Stimulated activated CD4-positive, alpha-beta T cell treated with anti-CD3 and anti-CD28 coated beads, Interleukin-2, amount 100 ng/mL, for 24 hours (primary cell): ENCODE data around the gene ABHD12.

Source experiments
- DNase-seq, 2 donors: peaks; one replicate each; pipeline ENCODE4 v3.0.0-alpha.2; 2020

The ABHD12 gene

DNA sequence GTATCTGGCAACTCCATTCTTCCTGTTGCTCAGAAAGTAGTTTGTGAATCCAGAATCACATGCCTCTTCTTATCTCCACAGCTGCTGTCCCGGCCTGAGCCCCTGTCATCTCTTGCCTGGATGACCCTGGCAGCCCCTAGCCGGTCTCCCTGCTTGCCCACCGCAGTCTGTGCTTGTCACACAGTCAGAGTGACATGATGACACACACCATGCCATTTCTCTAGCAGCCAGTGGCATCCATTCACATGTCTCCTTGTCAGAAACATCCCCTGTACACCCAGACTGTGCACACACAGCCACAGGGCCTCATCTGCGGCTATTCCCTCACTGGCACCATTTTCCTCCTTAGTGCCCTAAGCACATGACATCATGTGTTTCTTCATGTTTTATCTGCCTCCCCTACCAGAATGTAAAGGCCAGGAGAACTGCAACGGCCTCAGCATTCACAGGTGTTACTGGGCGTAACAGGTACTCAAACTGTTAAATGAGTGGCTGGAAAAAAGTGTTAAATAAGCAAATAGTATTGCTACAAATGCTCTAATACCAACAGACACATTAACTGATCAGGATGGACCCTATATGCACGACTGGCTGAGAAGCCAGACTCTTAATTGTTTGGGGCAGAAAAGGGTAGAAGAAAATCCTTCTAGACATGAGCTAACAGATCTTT is 9.6 kb downstream of the ABHD12 start:
- no peak for DNase-seq

DNA sequence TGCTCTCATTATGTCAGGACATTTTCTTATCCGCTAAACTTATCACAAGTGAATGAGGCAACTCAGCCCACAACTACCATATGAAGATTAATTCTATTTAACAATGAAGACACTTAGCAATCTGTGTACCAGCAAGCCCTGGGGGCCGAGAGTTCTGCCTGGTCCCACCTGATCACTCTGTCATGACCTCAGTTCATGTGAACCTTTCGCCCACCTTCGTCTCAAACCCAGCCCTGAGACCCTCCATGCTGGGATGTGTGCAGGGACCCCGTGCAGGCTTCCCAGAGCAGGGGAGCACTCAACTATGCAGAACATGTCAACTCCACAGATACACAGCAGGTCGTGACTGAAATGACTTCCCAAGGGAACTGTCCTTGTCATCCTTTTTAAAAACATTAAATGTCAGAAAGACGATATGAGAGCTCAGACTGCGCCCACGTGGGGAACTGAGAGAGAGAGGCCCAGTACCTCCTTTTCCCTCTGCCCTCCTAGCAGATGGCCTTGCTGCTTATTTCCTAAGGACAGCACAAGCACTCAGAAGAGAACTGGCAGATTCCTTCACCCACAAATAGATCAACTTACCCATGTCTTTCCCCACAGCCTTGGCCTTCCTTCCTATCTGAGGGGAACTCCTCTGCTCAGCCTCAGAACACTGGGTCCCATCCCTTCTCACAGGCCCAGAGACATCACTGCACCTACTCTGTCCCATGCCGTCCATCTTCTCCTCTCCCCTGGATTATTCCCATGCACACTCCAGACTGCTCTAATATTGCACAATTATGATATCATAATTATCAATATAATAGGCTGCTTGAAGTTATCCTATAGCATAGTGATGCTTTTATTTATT is 11.5 kb downstream of the ABHD12 start:
- no peak for DNase-seq

DNA sequence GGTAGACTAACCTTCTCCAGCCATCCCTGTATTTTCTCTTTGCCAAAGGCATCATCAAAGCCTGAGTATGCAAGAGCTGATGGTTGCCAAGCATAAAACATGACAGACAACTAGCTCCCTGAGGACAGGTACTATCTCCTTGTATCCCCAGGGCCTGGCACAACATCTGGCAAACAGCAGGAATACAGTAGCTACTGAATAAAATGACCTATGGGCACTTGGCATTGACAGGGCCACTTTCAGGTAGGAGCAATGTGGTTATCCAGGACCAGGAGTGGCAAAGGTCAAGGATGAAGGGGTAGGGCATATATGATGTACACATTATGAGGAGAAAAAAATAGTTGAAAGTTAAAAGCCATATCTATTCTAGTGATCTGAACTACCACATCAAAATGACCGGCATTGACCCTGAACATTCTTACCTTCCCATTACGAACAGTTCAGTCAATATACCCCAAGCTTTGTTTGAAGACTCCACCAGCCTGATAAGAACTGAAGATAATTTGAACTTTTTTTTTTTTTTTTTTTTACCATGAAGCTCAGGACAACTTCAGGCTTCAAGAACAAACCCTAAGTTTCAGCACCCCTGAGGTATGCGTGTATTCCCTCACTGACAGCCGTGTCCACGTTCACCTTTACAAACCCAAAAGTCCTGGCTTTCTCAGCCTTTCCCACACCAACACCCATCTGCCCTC is 12.3 kb downstream of the ABHD12 start:
- no peak for DNase-seq

DNA sequence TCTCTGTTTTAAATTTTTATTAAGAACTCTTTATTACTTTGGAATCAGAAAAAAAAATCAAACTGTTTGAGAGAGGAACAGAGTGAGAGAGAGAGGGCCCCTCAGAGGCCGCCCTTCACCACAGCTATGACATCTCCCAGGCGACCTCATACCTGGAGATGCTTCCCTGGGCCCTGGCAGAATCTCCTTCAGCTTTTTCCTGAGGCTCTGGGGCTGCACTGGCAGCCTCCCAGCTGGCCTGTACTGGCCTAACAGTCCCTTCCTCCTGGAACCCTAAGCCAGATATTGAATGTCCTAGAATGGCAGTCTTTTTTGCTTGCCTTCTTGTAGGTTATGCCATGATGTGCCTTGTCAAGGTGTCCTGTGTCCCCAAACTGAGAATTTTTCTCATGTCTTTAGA is 13.7 kb downstream of the ABHD12 start:
- DNase-seq: no peak

DNA sequence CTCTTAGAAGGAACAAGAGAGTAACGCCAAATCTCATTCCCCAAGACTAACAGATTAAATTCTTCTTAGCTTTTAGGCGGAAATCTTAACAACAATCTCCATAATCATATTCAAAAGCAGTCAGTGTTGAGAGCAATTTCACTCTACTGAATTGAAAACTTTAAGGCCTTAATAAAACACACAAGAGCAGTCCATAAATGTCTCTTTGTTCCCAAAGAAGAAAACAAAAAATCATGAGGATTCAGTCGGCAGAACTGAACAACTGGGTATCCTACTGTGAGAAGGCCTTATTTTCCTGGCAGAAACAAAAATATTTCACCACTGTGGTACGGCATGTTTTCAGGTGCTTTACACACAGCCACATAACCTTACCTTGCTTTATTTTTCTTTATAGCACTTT is 14.4 kb downstream of the ABHD12 start:
- no peak for DNase-seq

DNA sequence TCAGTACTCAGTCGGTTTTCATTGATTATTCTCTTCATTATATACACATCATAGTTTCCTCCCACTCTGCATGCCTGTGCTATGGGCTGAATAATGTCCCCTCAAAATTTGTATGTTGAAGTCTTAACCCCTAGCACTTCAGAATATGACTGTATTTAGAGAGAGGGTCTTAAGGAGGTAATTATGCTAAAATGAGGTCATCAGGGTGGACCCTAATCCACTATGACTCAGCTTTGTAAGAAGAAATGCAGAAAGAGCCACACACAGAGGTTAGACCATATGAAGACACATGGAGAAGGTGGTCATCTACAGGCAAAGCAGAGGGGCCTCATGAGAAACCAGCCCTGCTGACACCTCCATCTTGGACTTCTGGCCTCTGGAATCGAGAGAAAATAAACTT is 15.8 kb downstream of the ABHD12 start:
- no peak for DNase-seq

DNA sequence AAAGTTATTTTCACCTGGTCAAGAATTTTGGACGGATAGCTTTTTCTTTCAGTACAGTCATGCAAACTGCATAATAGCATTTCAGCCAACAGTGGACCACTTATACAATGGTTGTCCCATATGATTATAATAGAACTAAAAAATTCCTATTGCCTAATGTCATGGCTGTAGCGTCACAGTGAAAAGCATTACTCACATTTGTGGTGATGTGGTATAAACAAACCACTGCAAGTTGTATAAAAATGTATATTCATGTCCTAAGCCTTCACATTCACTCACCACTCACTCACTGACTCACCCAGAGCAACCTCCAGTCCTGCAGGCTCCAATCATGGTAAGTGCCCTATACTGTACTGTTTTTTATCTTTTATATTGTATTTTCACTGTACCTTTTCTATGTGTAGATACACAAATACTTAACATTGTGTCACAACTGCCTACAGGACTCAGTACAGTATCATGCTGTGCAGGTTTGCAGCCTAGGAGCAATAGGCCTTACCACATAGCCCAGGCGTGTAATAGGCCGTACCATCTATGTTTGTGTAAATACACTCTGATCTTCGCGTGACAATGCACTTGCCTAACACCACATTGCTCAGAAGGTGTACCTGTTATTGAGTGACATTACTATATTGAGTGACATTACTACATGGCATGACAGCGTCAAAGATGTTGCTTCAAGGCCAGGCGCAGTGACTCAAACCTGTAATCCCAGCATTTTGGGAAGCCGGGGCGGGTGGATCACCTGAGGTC is 17.9 kb downstream of the ABHD12 start:
- DNase-seq: no peak

DNA sequence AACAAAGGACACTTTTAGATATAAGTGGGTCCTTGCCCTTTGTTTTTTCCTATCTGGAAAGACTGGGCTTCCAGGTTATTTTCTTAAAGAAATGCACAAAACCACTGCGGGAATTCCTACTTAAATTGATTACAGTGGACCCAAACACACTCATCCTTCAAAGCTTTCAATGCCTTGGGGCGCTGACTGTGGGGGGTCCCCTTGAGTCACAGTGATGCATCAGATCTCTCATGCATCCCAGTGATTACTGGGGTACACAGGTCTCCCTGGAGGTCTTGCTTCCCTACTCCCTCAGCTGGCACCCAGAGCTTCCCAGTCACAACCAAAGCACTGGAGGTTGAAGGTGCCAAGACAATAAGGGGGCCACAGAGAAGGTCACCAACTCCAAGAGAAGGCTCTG is 20.7 kb downstream of the ABHD12 start:
- no peak for DNase-seq

DNA sequence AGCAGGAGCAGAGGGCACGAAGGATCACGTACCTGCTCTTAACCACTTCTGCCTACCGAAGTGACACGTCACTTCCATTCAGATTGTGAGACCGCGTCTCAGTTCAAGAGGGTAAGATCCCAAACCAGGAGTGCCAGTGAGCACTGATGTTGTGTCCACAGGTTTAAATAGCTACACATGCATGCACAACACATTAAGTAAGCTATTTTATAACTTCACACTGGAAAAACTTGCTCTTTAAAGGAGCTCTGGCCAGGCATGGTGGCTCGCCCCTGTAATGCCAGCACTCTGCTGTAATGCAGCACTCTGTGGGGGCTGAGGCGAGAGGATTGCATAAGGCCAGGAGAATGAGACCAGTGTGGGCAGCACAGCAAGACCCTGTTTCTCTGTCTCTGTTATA is 21.1 kb downstream of the ABHD12 start:
- no peak for DNase-seq

DNA sequence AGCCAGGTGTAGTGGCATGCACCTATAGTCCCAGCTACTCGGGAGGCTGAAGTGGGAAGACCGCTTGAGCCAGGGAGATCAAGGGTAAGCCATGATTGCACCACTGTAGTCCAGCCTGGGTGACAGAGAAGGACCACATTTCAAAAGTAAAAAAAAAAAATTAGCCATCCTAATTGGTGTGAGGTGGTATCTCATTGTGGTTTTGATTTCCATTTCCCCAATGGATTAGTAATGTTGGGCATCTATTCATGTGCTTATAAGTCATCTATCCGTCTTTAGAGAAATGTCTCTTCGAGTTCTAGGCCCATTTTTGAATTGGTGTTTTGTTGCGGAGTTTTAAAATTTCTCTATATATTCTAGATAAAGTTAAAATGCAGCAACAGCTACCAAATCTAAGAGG is 21.7 kb downstream of the ABHD12 start:
- DNase-seq: no peak

DNA sequence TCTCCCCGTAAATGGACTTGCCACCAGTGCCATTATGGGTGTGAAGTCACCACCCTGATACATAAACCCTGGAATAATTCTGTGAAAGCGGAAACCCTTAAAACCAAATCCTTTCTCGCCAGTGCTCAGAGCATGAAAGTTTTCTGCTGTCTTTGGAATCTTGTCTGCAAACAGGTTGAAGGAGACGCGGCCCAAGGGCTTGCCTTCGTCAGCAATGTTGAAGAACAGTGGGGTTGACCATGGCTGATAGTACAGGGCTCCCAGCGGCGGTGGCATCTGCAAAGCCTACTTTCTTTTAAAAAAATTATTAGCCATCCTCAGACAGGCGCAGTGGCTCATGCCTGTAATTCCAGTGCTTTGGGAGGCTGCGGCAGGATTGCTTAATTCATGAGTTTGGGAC is 22.1 kb downstream of the ABHD12 start:
- no peak for DNase-seq

DNA sequence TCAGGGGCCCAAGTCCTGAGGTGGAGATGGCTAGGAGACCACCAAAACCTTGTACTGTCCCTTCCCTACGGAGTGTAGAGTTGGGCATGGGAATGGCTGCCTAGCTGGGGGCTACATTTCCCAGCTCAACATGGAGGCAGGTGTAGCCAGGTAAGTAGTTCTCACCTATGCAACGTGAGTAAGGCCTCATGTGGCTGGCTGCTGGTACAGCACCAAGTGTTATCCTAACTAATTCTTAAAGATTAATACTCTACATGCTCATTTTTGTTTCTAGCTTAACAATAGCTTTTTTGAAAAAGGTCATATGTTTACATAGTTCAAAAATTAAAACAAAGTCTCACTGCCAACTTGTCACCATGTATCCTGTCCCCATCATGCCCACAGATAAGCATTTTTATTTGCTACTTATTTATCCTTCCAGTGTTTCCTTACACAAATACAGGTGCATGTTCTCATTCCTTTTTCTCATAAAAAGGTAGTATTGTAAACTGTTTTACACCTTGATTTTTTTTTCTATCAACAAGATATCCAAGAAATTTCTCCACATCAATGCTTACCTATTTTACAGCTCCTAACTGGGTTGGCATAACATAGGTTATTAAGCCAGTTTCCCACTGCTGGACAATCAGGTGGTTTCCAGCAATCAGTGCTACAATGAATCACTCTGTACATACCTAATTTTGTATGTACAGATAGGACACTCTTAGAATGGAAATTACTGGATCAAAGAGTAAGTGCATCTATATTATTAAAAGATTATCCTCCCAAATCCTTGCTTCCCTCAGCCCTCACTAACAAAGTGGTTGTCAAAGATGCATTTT is 25.5 kb downstream of the ABHD12 start:
- no peak for DNase-seq

DNA sequence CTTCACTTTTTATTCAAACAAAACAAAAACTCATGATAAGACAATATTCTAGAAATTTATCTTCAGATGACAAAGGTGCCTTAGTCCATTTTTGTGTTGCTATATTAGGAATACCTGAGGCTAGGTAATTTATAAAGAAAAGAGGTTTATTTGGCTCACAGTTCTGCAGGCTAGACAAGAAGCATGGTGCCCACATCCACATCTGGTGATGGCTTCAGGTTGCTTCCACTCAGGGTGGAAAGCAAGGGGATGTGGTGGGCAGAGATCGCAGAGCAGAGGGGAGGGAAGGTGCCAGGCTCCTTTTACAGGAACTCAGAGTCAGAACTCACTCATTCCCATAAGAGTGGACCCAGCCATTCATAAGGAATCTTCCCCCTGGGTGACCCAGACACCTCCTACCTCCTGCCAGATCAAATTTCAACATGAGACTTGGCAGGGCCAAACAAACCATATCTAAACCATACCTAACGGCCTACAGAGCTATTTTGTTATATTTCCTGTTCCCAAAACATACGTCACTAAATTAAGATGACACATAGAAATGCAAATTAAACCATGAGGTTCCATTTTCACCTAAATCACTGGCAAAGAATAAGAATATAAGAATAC is 26.4 kb downstream of the ABHD12 start:
- DNase-seq: no peak

DNA sequence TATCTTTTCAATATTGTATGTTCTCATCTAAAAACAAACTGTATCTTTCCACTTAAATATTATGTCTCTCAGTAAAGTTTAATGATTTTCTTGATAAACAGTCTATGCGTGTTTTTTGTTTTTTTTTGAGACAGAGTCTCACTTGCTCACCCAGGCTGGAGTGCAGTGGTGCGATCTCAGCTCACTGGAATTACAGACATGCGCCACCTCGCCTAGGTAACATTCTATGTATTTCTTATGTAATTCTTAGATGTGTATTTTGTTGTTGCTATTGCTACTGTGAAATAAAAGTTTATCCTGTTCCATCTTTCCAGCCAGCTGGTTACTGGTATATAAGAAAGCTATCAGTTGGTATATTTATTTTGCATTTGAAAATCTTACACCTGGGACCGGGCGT is 29.4 kb downstream of the ABHD12 start:
- DNase-seq: no peak

DNA sequence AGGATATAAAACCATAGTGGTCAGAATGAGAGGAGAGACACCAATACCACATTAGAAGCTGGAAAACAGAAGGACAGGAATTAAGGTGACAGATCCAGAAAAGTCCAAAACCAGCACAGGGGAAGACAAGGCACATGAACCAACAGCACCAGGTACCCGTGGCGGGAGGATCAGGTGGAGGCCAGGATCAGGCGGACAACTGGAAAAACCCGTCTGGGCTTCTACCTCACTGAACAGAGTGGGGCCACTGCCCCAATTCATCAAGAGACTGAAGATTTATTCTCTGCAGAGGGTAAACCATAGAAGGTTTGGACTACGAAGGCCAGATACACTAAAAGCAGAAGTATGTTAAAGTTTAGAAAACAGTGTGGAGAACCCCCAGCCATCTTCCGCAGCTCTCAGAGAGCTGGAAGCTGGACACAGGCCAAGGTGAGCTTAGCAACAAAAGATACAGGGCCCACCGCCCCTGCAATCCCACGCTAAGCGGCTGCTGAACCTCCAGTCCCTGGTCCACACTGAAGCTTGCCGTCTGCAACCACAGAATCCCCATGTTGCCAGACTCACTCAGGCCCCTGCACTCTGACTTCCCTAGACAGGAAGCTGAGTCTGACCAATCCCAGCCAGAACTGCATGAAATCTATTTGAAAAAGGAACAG is 29.9 kb downstream of the ABHD12 start:
- DNase-seq: no peak

DNA sequence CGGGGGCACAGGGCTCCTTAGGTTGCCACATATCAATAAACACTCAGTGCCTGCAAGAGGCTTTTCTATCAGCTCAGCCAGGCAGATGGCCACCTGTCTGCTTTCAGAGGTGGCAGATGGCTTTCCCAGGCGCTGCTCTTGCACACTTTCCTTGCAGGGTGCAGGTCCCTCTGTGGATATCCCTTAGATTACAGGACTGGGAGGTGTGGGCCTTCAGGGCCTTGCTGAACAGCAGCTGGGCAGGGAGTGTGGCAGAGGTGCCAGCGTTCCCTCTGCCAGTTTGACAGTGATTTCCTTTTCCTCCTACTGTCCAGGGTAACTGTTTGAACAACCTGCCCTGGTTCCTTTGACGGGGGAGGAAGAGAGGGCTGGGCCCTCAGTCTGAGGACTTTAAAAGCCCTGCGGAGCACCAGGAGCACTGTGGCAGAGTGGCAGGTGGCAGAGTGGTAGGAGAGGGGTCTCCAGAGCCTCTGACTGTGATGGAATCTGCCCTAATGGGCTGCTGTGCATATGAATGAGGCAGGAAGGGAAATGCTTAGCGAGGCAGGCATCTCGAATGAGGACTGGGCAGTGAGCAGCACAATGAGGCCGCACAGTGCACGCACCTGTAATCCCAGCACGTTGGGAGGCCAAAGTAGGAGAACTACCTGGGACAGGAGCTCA is 34.2 kb downstream of the ABHD12 start:
- DNase-seq: no peak

DNA sequence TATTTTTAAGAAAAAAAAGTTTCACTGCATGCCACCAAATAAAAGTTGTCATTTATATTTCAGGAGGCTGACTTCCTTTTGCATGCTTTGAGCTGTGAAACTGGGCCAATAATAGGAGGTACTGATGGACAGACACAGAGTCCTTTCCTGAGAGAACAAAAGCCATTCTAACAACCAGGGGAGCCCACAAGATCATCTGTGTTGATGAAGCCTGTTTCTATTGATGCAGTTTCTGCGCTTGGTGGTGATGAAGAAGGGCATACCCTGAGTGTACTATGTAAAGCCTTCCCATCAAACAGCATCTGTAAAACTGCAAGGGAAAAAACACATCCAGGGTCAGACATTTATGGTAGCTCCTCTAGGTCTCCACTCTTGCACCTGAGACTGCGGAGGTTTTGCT is 34.8 kb downstream of the ABHD12 start:
- no peak for DNase-seq

DNA sequence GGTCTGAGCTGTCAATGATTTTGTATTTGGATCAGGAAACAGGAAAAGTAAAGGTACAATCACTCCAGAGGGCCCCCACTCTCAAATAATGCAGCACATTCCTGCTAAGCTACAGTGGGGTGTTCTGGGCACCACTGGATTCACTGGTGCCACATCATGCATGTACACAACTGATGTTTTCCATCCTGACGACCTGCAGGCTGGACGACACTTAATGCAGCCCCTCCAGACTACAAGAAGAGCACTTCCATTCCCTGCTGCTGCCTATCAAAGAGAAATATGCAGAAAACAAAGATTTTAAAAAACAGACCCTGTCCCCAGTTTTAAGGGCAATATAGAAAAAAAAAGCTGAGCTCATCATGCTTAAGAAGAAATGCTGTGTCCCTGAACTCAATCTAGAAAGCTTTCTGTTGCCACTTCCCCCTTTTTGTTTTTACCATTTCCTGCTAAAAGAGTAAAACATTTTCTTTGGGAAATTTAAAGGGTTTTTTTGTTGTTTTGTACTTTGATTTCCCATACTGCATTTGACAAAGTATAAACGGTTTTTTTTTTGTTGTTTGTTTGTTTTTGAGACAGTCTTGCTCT is 35.5 kb downstream of the ABHD12 start:
- no peak for DNase-seq

DNA sequence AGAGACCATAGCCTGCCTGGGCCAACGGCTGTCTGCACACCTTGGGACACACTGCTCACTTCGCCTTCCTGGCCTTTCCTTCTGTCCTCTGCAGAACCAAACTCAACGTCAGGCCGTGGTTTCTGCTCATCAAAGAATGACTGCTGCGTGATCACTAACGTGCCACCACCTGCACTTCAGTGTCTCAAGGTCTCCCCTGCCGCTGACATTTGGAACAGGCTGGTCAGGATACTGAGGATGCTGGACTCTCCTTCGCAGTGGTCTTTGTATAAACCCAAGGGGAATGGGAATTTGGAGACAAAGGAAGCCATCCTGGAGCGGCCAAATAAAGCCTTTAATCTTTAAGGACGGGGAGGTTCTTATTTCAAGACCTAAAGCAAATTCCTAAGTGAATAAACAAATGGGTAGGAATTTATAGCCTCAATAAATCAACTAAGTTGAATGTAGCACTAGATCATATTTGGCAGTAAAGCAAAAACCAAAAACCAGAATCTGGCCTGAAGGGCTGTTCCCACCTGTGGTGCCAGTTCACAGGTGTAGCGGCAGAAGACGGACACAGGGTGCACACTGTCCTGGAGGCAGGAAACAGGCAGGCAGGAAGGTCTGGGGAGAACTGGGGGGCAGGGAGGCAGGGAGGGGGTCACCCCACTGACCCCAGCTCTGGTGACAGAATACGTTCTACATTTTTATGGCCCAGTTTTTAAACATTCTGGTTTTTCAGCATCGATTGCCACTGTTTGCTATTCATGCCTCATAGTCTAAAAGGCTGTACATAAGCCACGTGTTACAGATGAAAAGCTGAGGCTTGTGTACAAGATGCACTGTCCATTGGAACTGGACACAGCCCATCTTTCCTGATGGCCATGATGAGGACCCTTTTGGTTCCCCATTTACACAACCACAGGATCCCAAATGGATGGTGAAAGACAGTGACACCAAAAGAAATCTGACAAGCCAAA is 36.6 kb downstream of the ABHD12 start:
- DNase-seq: no peak
